Ectodermal cell (in vitro differentiated cells): ENCODE measurements around the gene ALPL.

Experiments
- H3K27ac ChIP-seq: 2 replicates; pipeline ENCODE4 v1.7.0; 2013; ENCODE audit warnings: mild to moderate bottlenecking, low read depth, low read length; ENCODE audit not compliant: insufficient read depth, poor library complexity, severe bottlenecking
- H3K27me3 ChIP-seq: 2 replicates; pipeline ENCODE4 v1.7.0; 2013; ENCODE audit warnings: mild to moderate bottlenecking, low read length; ENCODE audit not compliant: insufficient read depth, control insufficient read depth, poor library complexity, severe bottlenecking
- H3K36me3 ChIP-seq: one replicate; pipeline ENCODE4 v1.7.0; 2013; ENCODE audit warnings: low read length; ENCODE audit not compliant: control insufficient read depth, insufficient read depth
- H3K4me1 ChIP-seq: one replicate; pipeline ENCODE4 v1.7.0; 2013; ENCODE audit warnings: low read length; ENCODE audit not compliant: control insufficient read depth, insufficient read depth
- H3K4me3 ChIP-seq: 2 replicates; pipeline ENCODE4 v1.7.0; 2013; ENCODE audit warnings: low read depth, low read length, control low read depth; ENCODE audit not compliant: insufficient read depth
- H3K9me3 ChIP-seq: 2 replicates; pipeline ENCODE4 v1.7.0; 2013; ENCODE audit warnings: mild to moderate bottlenecking, low read length, moderate library complexity; ENCODE audit not compliant: control insufficient read depth
- WGBS, 2 experiments: methylation state at CpG; one replicate each; pipeline ENCODE4 v1.1.7; 2013; ENCODE audit warnings: missing lambda C conversion rate in 2 of 2; 5-methylcytosine and 5-hydroxymethylcytosine counted together

Gene ALPL

DNA sequence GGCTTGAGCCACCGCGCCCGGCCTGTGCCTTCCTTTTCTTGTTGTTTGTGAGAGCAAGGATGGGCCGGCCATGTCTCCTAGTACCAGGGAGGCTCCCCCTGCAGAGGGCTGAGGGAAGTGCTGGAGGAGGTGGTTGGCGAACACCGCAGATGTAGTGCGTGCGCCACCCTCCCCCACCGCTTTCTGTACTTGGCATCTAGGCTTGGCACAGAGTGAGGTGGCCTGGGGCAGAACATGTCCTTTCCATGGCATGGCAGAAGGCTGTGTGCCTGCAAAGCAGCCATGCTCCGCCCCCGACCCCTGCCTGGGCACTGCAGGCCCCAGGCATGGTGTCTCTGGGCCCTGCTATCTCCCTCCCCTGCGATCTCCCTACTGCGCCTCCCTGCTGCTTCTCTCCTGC is 30.7 kb downstream of the ALPL start:
- Histone ChIP-seq H3K36me3 (no peaks in the 10 kb centered on the region), H3K9me3 (no peaks in the 10 kb centered on the region), H3K27me3 (no peaks in the 10 kb centered on the region), H3K27ac (no peak overlapping the region), H3K4me1 (no peaks in the 10 kb centered on the region), H3K4me3 (no peak overlapping the region)
- 71 to 75% methylated on average over 13 of the region's 13 CpGs for WGBS, 2 experiments

DNA sequence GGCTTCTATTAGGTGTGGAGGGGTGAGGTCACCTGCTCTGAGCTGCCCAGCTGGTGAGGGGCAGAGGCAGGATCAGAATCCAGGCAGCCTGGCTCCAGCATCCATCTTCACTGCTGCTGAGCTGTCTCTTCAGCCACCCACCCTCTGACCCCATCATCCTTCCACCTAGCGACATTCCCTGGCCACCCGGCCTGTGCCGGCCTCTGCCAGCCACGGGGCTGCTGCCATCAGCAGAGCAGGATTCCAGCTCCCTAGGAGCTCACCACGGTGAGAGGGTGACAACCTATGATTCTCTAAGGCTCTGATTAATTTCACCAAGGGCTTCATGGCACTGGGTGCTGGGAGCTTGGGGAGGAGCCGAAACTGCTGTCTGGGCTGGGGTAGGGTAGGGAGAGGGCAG is 32.1 kb downstream of the ALPL start:
- Histone ChIP-seq H3K9me3 (no peaks in the 10 kb centered on the region), H3K27me3 (no peaks in the 10 kb centered on the region), H3K4me3 (no peak overlapping the region), H3K4me1 (no peaks in the 10 kb centered on the region), H3K36me3 (no peaks in the 10 kb centered on the region), H3K27ac (no peak overlapping the region)
- 91% methylated on average over 6 of the region's 6 CpGs for WGBS, 2 experiments

DNA sequence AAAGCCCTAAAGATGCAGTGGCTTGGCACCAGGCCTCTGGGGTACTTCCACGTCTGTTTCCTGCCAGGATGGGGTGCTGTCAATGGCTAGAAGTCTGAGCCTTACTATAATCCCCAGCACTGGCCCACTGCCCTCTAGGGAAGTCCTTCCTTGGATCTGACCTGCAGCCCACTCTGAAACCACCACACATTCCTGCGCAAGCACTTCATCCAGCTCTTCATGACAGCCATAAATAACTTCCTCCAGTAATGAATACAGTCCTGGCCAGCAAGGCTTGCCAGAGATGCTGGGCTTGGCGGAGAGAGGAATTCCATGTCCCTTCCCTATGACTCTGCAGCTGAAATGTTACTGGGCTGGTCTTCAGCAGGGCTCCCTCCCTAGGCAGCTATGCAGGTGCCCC is 32.6 kb downstream of the ALPL start:
- 93% methylated on average over 3 of the region's 3 CpGs for WGBS, 2 experiments
- H3K4me1 ChIP-seq = peaks cover 2% of the 10 kb centered on the region
- no peaks in the 10 kb centered on the region for H3K27me3 ChIP-seq
- H3K27ac ChIP-seq = no peak overlapping the region
- no peaks in the 10 kb centered on the region for H3K36me3 ChIP-seq
- no peak overlapping the region for H3K4me3 ChIP-seq
- no peaks in the 10 kb centered on the region for H3K9me3 ChIP-seq

DNA sequence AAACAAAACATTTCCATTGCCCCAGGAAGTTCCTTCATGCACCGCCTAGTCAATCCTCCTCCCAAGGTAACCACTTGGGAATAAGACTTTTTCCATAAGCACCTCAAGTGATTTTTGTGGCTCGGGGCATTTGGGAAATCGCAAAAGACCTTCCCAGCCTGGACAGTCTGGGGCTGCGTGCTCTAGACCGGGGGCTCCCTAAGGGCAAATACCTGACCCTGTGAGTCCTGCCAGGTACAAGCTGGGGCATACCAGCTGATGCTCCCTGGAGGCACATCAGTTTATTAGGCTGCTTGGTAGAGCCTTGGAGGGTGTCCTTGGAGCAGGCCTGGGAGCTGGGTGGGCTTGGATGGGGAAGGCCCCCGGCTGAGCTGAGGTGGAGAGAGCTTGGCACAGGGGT is 34.4 kb downstream of the ALPL start:
- no peak overlapping the region for H3K4me3 ChIP-seq
- no peaks in the 10 kb centered on the region for H3K36me3 ChIP-seq
- no peaks in the 10 kb centered on the region for H3K9me3 ChIP-seq
- WGBS, 2 experiments = 87 to 88% methylated on average over 6 of the region's 6 CpGs
- no peaks in the 10 kb centered on the region for H3K27me3 ChIP-seq
- no peak overlapping the region for H3K27ac ChIP-seq
- peaks cover 14% of the 10 kb centered on the region for H3K4me1 ChIP-seq

DNA sequence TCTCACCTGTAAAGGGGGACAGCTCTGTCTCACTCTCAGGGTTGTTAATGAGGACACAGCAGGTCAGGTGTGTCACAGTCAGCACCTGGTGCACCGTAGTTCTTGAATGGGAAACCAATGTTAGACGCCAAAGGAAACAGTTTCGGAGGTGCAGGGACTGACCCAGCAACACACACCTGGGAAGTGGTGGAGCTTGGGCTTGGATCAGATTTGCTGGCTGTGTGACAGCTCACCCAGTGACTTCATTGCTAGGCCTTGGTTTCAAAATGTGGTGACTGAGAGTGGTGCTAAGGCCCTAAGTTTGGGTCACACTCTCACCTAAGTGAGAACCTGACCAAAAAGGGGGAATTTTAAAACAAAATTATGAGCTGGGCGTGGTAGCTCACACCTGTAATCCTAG is 34.9 kb downstream of the ALPL start:
- Histone ChIP-seq H3K9me3 (no peaks in the 10 kb centered on the region), H3K4me1 (peaks cover 14% of the 10 kb centered on the region), H3K36me3 (no peaks in the 10 kb centered on the region), H3K4me3 (no peak overlapping the region), H3K27ac (no peak overlapping the region), H3K27me3 (no peaks in the 10 kb centered on the region)
- WGBS, 2 experiments = 94% methylated on average over 4 of the region's 4 CpGs

DNA sequence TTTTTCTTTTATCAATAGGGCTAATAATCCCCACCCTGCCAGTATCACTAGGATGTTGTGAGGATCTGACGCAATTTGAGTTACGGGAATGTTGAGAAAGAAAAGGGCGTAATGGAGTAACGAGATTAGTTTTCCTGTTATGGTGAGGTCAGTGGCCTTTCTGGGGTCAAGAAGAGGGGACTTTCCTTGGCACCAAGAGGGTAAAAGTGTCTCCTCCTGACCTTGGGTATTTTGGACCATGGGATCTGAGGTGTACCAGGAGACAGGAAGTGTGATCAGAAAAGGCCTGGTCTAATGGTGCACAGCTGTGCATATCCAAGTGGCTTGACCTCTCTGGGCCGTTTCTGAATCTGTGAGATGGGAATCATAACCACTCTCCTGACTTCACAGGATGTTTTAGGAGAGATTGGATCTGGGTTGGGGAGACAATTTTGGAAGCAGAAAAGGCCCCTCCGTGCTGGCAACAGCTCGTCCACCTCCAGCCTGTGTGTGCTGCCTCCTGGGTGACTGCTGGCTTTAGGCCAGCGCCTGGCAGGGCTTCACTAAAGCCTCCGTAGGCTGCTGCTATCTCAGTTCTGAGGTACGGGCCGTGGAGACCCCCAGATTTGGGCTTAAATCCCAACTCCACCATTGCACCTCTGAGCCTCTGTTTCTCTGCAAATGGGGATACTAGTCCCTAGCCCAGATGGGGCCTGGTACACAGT is 37.1 kb downstream of the ALPL start:
- Histone ChIP-seq H3K36me3 (no peaks in the 10 kb centered on the region), H3K27me3 (no peaks in the 10 kb centered on the region), H3K9me3 (no peaks in the 10 kb centered on the region), H3K27ac (no peak overlapping the region), H3K4me1 (peaks cover 14% of the 10 kb centered on the region), H3K4me3 (no peak overlapping the region)
- WGBS, 2 experiments = 91 to 92% methylated on average over 11 of the region's 11 CpGs

DNA sequence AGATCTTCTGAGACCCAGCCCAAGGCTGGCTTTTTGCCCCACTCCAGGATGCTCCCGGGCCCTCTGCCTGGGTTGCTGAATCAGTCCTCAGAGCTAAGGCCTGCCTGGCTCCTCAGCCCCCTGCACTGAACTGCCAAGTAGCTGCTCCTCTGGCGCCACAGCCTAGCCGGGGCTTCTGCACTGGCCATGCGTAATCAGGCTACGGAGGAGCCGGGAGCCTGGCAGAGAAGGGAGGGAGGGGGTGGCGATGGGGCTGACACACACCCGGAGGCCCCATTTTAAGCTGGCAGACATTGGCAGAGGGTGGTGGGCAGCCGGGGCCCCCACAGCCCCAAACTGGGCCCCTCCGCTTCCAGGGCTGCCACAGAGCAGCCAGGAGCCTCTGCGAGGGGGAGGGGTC is 38.7 kb downstream of the ALPL start:
- 85 to 92% methylated on average over 11 of the region's 11 CpGs for WGBS, 2 experiments
- Histone ChIP-seq H3K36me3 (no peaks in the 10 kb centered on the region), H3K27ac (no peak overlapping the region), H3K9me3 (no peaks in the 10 kb centered on the region), H3K27me3 (no peaks in the 10 kb centered on the region), H3K4me3 (no peak overlapping the region), H3K4me1 (peaks cover 14% of the 10 kb centered on the region)

DNA sequence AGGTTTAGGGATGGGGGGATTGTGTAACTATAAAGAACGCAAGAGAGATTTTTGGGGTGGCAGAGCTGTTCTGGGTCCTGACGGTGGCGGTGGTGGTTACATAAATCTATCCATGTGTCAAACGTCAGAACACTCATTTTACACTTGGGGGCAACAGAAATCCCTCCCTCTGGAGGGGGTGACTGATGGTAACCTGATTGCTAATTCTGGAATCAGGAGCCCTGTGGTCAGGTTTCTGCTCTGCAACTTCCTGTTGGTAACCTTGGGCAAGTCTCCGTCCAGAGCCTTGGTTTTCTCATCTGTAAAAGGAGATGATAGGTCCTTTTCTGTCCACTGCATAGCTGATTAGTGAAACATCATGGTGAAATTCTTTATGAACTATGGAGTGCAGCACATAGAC is 40.9 kb downstream of the ALPL start:
- Histone ChIP-seq H3K4me3 (no peak overlapping the region), H3K27me3 (no peaks in the 10 kb centered on the region), H3K27ac (no peak overlapping the region), H3K4me1 (peaks cover 14% of the 10 kb centered on the region), H3K9me3 (no peaks in the 10 kb centered on the region), H3K36me3 (no peaks in the 10 kb centered on the region)
- 88 to 93% methylated on average over 5 of the region's 5 CpGs for WGBS, 2 experiments

DNA sequence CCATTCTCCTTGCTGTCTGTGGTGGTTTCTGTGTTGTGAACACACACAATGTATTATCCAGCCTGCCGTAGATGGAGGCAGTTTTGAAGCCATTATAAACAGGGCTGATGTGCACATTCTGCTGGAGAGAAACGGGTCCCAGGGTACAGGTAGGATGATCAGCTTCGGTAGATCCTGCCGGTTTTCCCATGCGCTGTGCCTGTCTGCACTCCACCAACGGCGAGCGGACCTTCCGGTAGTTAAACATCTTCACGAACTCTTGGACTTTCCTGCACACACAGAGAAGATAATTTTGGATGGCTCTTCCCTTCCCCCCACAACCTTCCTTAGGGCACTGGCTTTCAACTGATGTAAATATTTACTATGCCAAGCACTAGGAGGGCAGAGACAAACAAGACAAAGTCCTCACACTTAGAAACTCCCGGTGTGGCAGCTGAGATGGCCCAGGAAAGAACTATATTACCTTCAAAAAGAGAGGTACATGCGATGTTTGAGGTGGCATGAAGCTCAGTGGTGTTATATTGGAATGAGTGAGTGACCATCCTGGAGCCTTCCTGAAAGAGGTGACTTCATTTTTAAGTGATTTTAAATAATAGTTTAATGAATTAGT is 41.7 kb downstream of the ALPL start:
- Histone ChIP-seq H3K27ac (no peak overlapping the region), H3K9me3 (no peaks in the 10 kb centered on the region), H3K4me3 (no peak overlapping the region), H3K27me3 (no peaks in the 10 kb centered on the region), H3K4me1 (peaks cover 14% of the 10 kb centered on the region), H3K36me3 (no peaks in the 10 kb centered on the region)
- 91% methylated on average over 12 of the region's 12 CpGs for WGBS, 2 experiments

DNA sequence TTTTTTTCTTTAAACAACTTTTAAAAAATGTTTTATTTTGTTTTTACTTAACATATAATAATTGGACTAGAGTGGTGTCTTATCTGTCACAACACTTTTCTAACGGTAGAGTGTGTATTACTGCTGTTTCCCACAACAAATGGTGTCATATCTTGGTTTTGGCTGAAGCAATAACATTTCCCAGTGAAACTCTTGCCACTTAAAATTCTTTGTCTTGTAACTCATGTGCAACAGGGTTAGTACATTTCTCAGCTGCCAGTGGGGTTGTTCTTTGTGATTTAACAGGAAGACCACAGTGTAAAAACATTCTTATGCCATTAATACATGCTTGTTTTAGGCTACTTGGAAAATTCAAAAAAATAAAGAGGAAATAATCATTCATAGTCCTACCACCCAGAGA is 43.5 kb downstream of the ALPL start:
- Histone ChIP-seq H3K9me3 (no peaks in the 10 kb centered on the region), H3K27me3 (no peaks in the 10 kb centered on the region), H3K4me1 (peaks cover 5% of the 10 kb centered on the region), H3K4me3 (no peak overlapping the region), H3K27ac (no peak overlapping the region), H3K36me3 (no peaks in the 10 kb centered on the region)
- WGBS, 2 experiments = 40 to 89% methylated on average over 1 of the region's 1 CpG
